T-cell (primary cell): ENCODE data around the gene MYO15A. TPM values are rescaled to one million over a fixed set of nuclear protein-coding genes. Genes with fewer than 3 reads are reported as not detected.
A peak's percentile ranks its signal among the peaks of the same experiment; 100 is the strongest.

ENCODE experiments used
- ATAC-seq, 4 experiments: fragments of 200-7000 bp in 3 of 4; fragments of 150-1000 bp in 1 of 4; cut with Tn5 transposase; replicated peaks in 1 of 4; 1 replicate in 3 of 4; 2 replicates in 1 of 4; pipeline ENCODE4 v1.10.0; 2021; ENCODE audit warnings: moderate library complexity in 3 of 4, mild to moderate bottlenecking in 2 of 4, moderate number of reproducible peaks in 1 of 4
- CTCF ChIA-PET, 2 donors: fragments of 300-600 bp; sonication (Branson Sonifier 250); formaldehyde crosslinking; loops; one replicate each; lab custom pipeline; 2022; ENCODE audit warnings: antibody characterized with exemption in 2 of 2; lab: Charles Lee
- POLR2A ChIA-PET, 2 donors: fragments of 300-600 bp; sonication (Branson Sonifier 250); formaldehyde crosslinking; loops; one replicate each; lab custom pipeline; 2022; ENCODE audit warnings: antibody characterized with exemption in 2 of 2; lab: Charles Lee
- DNase-seq, 35 experiments: peaks; one replicate each; pipeline versions ENCODE4 v3.0.0 to v3.0.0-alpha.2; 2013 to 2023
- H3K27ac ChIP-seq: one replicate; pipeline ENCODE4 v1.5.1; 2013; ENCODE audit warnings: low read length
- H3K27me3 ChIP-seq, 2 experiments: replicated peaks in 1 of 2; 1 replicate in 1 of 2; 2 replicates in 1 of 2; pipeline versions ENCODE4 v1.6.1 to v1.7.0; 2013; ENCODE audit warnings: low read length in 1 of 2, mixed read lengths in 1 of 2; ENCODE audit not compliant: control insufficient read depth in 2 of 2, insufficient read depth in 2 of 2; ENCODE audit errors: extremely low read depth in 1 of 2
- H3K36me3 ChIP-seq, 2 donors: 1 replicate in 1 of 2; 2 replicates in 1 of 2; pipeline versions ENCODE4 v1.6.1 to v1.7.0; 2013; ENCODE audit warnings: low read length in 1 of 2; ENCODE audit not compliant: control insufficient read depth in 2 of 2, insufficient read depth in 1 of 2; ENCODE audit errors: extremely low read depth in 1 of 2
- H3K4me1 ChIP-seq, 2 experiments: 1 replicate in 1 of 2; 2 replicates in 1 of 2; pipeline versions ENCODE4 v1.6.1 to v1.7.0; 2013; ENCODE audit warnings: low read length in 2 of 2, mixed read lengths in 1 of 2; ENCODE audit not compliant: insufficient read depth in 2 of 2, control insufficient read depth in 1 of 2; ENCODE audit errors: extremely low read depth in 1 of 2
- H3K4me3 ChIP-seq, 2 donors: 1 replicate in 1 of 2; 2 replicates in 1 of 2; pipeline versions ENCODE4 v1.5.1 to v1.7.0; 2013; ENCODE audit warnings: mild to moderate bottlenecking in 2 of 2, low read length in 1 of 2, moderate library complexity in 1 of 2; ENCODE audit not compliant: control insufficient read depth in 1 of 2; ENCODE audit errors: extremely low read depth in 1 of 2
- H3K9me3 ChIP-seq: 2 replicates; pipeline ENCODE4 v1.7.0; 2013
- H3K27ac Mint-ChIP-seq, 2 donors: one replicate each; pipeline ENCODE4 v1.8.0; 2020 to 2021; ENCODE audit warnings: mild to moderate bottlenecking in 2 of 2, mixed read lengths in 2 of 2
- H3K27me3 Mint-ChIP-seq, 2 donors: one replicate each; pipeline ENCODE4 v1.8.0; 2021 to 2022; ENCODE audit warnings: mixed read lengths in 2 of 2
- H3K36me3 Mint-ChIP-seq: one replicate; pipeline ENCODE4 v1.8.0; 2021; ENCODE audit warnings: mixed read lengths
- H3K4me1 Mint-ChIP-seq, 3 donors: one replicate each; pipeline ENCODE4 v1.8.0; 2020 to 2022; ENCODE audit warnings: mixed read lengths in 3 of 3, mild to moderate bottlenecking in 1 of 3
- H3K4me3 Mint-ChIP-seq, 3 donors: one replicate each; pipeline ENCODE4 v1.8.0; 2020 to 2022; ENCODE audit warnings: mild to moderate bottlenecking in 3 of 3, mixed read lengths in 3 of 3, moderate library complexity in 3 of 3
- H3K9me3 Mint-ChIP-seq, 3 donors: one replicate each; pipeline ENCODE4 v1.8.0; 2020 to 2022; ENCODE audit warnings: mixed read lengths in 3 of 3
- WGBS: methylation state at CpG from one replicate; pipeline ENCODE4 v1.1.5; 2013; ENCODE audit warnings: missing lambda C conversion rate; ENCODE audit not compliant: insufficient coverage; 5-methylcytosine and 5-hydroxymethylcytosine counted together
- total RNA-seq, 35 experiments: library from RNA in 6 of 35; stranded (reverse) in 6 of 35; fragments of 120-200 nt in 1 of 35; gene quantifications; one replicate each; pipeline versions ENCODE4 v1.2.1 to v1.2.4 and lab custom pipeline; 2013 to 2026

MYO15A gene
- total RNA-seq, 5 donors from 2014 or later (not counting 1 experiment from before 2014, with no cell fraction given), result 0.76 to 1.9 (median 1.3) TPM

- ChIA-PET POLR2A (interaction anchor here in 1 of 2 donors (0.6 to 1.0 kb wide), 2 partner anchors 11 to 25 kb away, joined by 3 to 7 read pairs; partner anchors contain the start of gene ALKBH5), CTCF (interaction anchor here in 1 of 2 donors (0.5 kb wide), 1 partner anchor 59 kb away, joined by 7 read pairs; no protein-coding TSS in a partner anchor)
- Histone ChIP-seq H3K4me1 (peaks cover 0 to 25% of the 10 kb centered on the region in 2 experiments), H3K4me3 (peak overlapping the region; percentile 17 to 51), H3K9me3 (no peaks in the 10 kb centered on the region), H3K36me3 (no peaks in the 10 kb centered on the region), H3K27me3 (peaks cover 0 to 2% of the 10 kb centered on the region in 2 experiments), H3K27ac (peak overlapping the region; percentile 59)
- ATAC-seq, result peak; percentile 82 to 91 (median 86)
- DNase-seq, result peak; percentile 84 to 96 (median 94)
- WGBS, result 12% methylated on average over 21 of the region's 26 CpGs
- Mint-ChIP-seq H3K27ac (peak overlapping the region; percentile 70 to 83), H3K4me3 (peak overlapping the region; percentile 69 to 82 (median 70)), H3K36me3 (no peaks in the 10 kb centered on the region), H3K9me3 (no peaks in the 10 kb centered on the region), H3K4me1 (peaks cover 12 to 22% (median 20%) of the 10 kb centered on the region in 3 donors), H3K27me3 (no peaks in the 10 kb centered on the region)
Measured at GRCh38 chr17:18158022-18158600, 49.6 kb downstream of the MYO15A start.

DNA sequence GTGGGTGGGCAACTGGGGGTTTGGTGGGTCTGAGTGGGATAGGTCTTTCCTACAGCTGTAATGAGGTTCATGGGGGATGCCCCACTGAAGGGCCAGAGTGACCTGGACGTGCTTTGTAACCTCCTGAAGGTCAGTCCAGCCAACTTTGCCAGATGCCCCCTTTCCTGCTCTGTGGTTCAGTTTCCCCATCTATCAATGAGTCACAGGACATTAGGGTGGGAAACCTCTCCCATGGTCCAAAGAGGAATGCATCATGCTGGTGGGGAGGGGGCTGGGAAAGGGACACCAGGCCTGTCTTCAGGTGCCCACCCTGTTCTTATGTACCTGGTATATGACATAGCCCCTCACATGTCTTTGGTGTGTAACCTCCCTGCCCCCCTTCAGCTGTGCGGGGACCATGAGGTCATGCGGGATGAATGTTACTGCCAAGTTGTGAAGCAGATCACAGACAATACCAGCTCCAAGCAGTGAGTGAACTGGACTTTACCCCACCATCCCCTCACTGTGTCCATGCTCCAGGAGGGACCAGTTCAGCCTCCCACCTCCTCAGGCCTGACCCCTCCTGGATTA lies 51.1 kb downstream of the MYO15A start:
- Mint-ChIP-seq H3K9me3 (no peaks in the 10 kb centered on the region), H3K27ac (peak overlapping the region in 1 of 2 donors; percentile 83), H3K4me3 (peak overlapping the region in 2 of 3 donors; percentile 26 to 82), H3K27me3 (no peaks in the 10 kb centered on the region), H3K4me1 (peaks cover 6 to 12% (median 10%) of the 10 kb centered on the region in 3 donors), H3K36me3 (no peaks in the 10 kb centered on the region)
- Histone ChIP-seq H3K27ac (no peak overlapping the region), H3K9me3 (no peaks in the 10 kb centered on the region), H3K27me3 (peaks cover 0 to 2% of the 10 kb centered on the region in 2 experiments), H3K4me1 (peaks cover 0 to 15% of the 10 kb centered on the region in 2 experiments), H3K4me3 (no peak overlapping the region), H3K36me3 (no peaks in the 10 kb centered on the region)
- DNase-seq (no peak), ATAC-seq (no peak)
- ChIA-PET CTCF (interaction anchor here in 1 of 2 donors (0.6 kb wide), 1 partner anchor 11 kb away, joined by 6 read pairs; no protein-coding TSS in a partner anchor), POLR2A (no interaction called here)
- 73% methylated on average over 2 of the region's 3 CpGs for WGBS

GRCh38 chr17:18160128-18160856 lies 51.7 kb downstream of the MYO15A start:
- H3K9me3 ChIP-seq, result no peaks in the 10 kb centered on the region
- WGBS, result 91% methylated on average over 4 of the region's 5 CpGs
- H3K4me1 Mint-ChIP-seq, result peaks cover 6 to 12% (median 10%) of the 10 kb centered on the region in 3 donors
- DNase-seq, result no peak
- no peaks in the 10 kb centered on the region for H3K36me3 ChIP-seq
- H3K9me3 Mint-ChIP-seq, result no peaks in the 10 kb centered on the region
- CTCF ChIA-PET, result no interaction called here
- H3K4me3 ChIP-seq, result no peak overlapping the region
- H3K27ac Mint-ChIP-seq, result no peak overlapping the region
- no peaks in the 10 kb centered on the region for H3K27me3 Mint-ChIP-seq
- H3K27ac ChIP-seq, result no peak overlapping the region
- peak overlapping the region in 2 of 3 donors; percentile 1 to 26 for H3K4me3 Mint-ChIP-seq
- H3K4me1 ChIP-seq, result peaks cover 0 to 15% of the 10 kb centered on the region in 2 experiments
- H3K27me3 ChIP-seq, result peaks cover 0 to 2% of the 10 kb centered on the region in 2 experiments
- POLR2A ChIA-PET, result interaction anchor here in 1 of 2 donors (0.5 kb wide), 1 partner anchor 532 kb away, joined by 3 read pairs; no protein-coding TSS in a partner anchor
- no peak for ATAC-seq
- no peaks in the 10 kb centered on the region for H3K36me3 Mint-ChIP-seq

DNA sequence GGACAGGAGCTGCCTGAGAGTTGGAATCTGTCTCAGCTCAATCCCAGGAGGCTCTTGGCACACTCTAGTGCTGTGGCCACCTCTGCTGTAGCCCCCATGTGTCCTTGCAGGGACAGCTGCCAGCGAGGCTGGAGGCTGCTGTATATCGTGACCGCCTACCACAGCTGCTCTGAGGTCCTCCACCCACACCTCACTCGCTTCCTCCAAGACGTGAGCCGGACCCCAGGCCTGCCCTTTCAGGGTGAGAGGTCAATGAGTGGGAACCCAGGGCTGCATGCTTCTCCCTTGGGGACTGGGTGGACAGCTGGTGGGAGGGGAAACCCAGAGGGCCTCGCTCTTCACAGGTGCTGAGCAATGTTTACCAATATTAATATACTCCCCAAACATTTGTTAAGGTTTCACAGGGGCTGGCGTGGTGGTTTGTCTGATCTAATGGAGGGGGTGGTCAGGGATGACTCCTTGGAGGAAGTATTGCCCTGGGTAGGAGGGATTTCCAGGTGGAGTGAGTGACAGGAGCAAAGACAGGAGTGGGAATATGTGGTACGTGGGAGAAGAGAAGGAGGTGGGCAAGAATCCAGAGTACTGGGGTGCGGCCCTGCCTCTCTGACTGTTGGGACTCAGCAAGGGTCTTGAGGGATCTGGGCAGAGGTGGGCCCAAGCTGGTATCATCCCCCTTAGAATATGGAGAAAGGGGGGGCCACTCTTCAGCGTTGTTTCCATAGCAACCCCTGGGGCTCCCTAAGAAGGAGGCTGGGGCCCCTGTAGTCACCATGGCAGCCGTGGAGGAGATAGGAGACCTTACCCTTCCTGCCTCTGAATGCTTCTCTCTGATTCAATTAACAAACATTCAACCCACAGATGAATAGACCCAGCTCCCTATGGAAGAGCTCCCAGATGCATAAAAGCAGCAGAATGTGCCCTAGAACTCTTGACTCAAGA lies 52.9 kb downstream of the MYO15A start:
- Histone ChIP-seq H3K27me3 (peaks cover 0 to 2% of the 10 kb centered on the region in 2 experiments), H3K36me3 (no peaks in the 10 kb centered on the region), H3K4me1 (peaks cover 0 to 15% of the 10 kb centered on the region in 2 experiments), H3K4me3 (no peak overlapping the region), H3K9me3 (no peaks in the 10 kb centered on the region), H3K27ac (no peak overlapping the region)
- Mint-ChIP-seq H3K27ac (no peak overlapping the region), H3K4me1 (peaks cover 6 to 10% (median 9%) of the 10 kb centered on the region in 3 donors), H3K27me3 (no peaks in the 10 kb centered on the region), H3K9me3 (no peaks in the 10 kb centered on the region), H3K4me3 (no peak overlapping the region), H3K36me3 (no peaks in the 10 kb centered on the region)
- CTCF ChIA-PET, result no interaction called here
- WGBS, result 66% methylated on average over 6 of the region's 12 CpGs
- ATAC-seq (no peak), DNase-seq (no peak)
- POLR2A ChIA-PET, result no interaction called here

DNA sequence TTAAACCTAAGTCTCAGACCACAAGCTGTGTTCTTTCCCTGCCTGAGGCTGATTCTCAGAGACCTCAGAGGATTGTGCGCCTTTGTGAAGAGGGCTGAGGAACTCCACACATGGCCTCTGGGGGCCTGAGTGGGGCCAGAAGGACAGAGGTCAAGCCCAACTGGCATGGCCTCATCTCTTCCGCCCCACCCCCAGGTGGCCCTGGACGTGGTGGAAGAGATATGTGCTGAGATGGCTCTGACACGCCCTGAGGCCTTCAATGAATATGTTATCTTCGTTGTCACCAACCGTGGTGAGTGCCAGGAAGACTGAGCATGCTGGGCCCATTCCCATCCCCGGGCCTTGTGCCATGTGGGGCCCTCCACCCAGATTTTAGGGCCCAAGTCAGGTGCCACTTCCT lies 55.0 kb downstream of the MYO15A start:
- no peaks in the 10 kb centered on the region for H3K27me3 Mint-ChIP-seq
- Histone ChIP-seq H3K36me3 (no peaks in the 10 kb centered on the region), H3K4me3 (no peak overlapping the region), H3K27ac (no peak overlapping the region), H3K4me1 (peaks cover 0 to 6% of the 10 kb centered on the region in 2 experiments), H3K9me3 (no peaks in the 10 kb centered on the region), H3K27me3 (peaks cover 0 to 2% of the 10 kb centered on the region in 2 experiments)
- 85% methylated on average over 7 of the region's 7 CpGs for WGBS
- no peaks in the 10 kb centered on the region for H3K9me3 Mint-ChIP-seq
- POLR2A ChIA-PET, result no interaction called here
- no peak overlapping the region for H3K4me3 Mint-ChIP-seq
- ATAC-seq (no peak), DNase-seq (no peak)
- no peaks in the 10 kb centered on the region for H3K36me3 Mint-ChIP-seq
- H3K4me1 Mint-ChIP-seq, result peaks cover 2 to 4% (median 3%) of the 10 kb centered on the region in 3 donors
- H3K27ac Mint-ChIP-seq, result no peak overlapping the region
- CTCF ChIA-PET, result no interaction called here
